Heart left ventricle (tissue), 13 donors: ENCODE results near the gene NRF1.

Source experiments
- POLR2A ChIP-seq, 2 donors: fragments of 450-650 bp; IDR thresholded peaks; one replicate each; pipeline ENCODE4 v1.6.1; 2017; ENCODE audit warnings: antibody characterized with exemption in 2 of 2, mild to moderate bottlenecking in 2 of 2, moderate library complexity in 2 of 2
- TF ChIP-seq, protein P1 (sequence below), 12 donors: fragments of 200-600 bp; sonication (generic) in 4 of 12; IDR thresholded peaks; one replicate each; pipeline versions ENCODE4 v1.5.0 to v1.8.0; 2018 to 2022; ENCODE audit warnings: antibody characterized with exemption in 12 of 12, mild to moderate bottlenecking in 5 of 12
- donor health status: ischemic (EF 13 %, LVEDD 7.1; RV severe dilation, severe dysfunction).
- donor health status: DM: no; HTN: yes; CAD: no.
- donor health status: DM: no; HTN: no; CAD: no.
- donor health status: ischemic (EF 25% LVEDD 6.9; RV normal size, moderate dysfunction).
- donor health status: ischemic (EF 25% LVEDD 5.7; RV mildly dilated, moderate dysfunction).
- donor health status: ischemic (EF 35%, LVEDD 5.7; RV mildly dilated, moderate dysfunction).
- donor health status: nonischemic (EF 11% LVEDD 7.7; RV severe dilation, severe dysfunction).
- donor health status: DM: yes; HTN: yes; CAD: no.
- donor health status: PGD.
- donor health status: ischemic (EF 29% LVEDD 5.4; RV normal size, mild dysfunction).
- donor health status: nonischemic (EF 23%, LVEDD 6.1; RV moderate dilation, normal function).

- TF ChIP-seq, protein P1, sequence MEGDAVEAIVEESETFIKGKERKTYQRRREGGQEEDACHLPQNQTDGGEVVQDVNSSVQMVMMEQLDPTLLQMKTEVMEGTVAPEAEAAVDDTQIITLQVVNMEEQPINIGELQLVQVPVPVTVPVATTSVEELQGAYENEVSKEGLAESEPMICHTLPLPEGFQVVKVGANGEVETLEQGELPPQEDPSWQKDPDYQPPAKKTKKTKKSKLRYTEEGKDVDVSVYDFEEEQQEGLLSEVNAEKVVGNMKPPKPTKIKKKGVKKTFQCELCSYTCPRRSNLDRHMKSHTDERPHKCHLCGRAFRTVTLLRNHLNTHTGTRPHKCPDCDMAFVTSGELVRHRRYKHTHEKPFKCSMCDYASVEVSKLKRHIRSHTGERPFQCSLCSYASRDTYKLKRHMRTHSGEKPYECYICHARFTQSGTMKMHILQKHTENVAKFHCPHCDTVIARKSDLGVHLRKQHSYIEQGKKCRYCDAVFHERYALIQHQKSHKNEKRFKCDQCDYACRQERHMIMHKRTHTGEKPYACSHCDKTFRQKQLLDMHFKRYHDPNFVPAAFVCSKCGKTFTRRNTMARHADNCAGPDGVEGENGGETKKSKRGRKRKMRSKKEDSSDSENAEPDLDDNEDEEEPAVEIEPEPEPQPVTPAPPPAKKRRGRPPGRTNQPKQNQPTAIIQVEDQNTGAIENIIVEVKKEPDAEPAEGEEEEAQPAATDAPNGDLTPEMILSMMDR (IDR thresholded peaks at IDR 0.05), result no peak
- no peak for TF ChIP-seq POLR2A (IDR thresholded peaks at IDR 0.05)
Observed at GRCh38 chr7:129804111-129804889, 192.8 kb downstream of the NRF1 start.
